Transverse colon (tissue), 4 donors: ENCODE data around the gene SKAP2. TPM values are rescaled to one million over a fixed set of nuclear protein-coding genes. Genes with fewer than 3 reads are reported as not detected.

ENCODE experiments used
- DNase-seq: peaks from one replicate; pipeline ENCODE4 v3.0.0-alpha.2; 2019
- H3K27ac ChIP-seq, 4 donors: fragments of 200-600 bp; sonication (generic); 2 replicates each; pipeline ENCODE4 v1.5.1; 2016 to 2018; ENCODE audit warnings: inconsistent platforms in 4 of 4
- H3K27me3 ChIP-seq: fragments of 200-600 bp; sonication (generic); 2 replicates; pipeline ENCODE4 v1.5.1; 2017; ENCODE audit warnings: inconsistent platforms
- H3K36me3 ChIP-seq, 4 donors: fragments of 200-600 bp; sonication (generic); 2 replicates each; pipeline ENCODE4 v1.5.1; 2017 to 2019; ENCODE audit warnings: inconsistent platforms in 4 of 4
- H3K4me1 ChIP-seq, 4 donors: fragments of 200-600 bp; sonication (generic); 2 replicates each; pipeline ENCODE4 v1.5.1; 2017 to 2020; ENCODE audit warnings: inconsistent platforms in 4 of 4
- H3K4me3 ChIP-seq, 4 donors: fragments of 200-600 bp; sonication (generic); 1 replicate in 1 of 4; 2 replicates in 3 of 4; pipeline versions ENCODE4 v1.5.1 to v1.6.1; 2017 to 2019; ENCODE audit warnings: inconsistent platforms in 4 of 4
- H3K9me3 ChIP-seq, 2 donors: fragments of 200-600 bp; sonication (generic); 2 replicates each; pipeline ENCODE4 v1.5.1; 2017 to 2019; ENCODE audit warnings: inconsistent platforms in 2 of 2
- EP300 ChIP-seq: sonication (generic); formaldehyde crosslinking; IDR thresholded peaks from one replicate; pipeline ENCODE4 v1.6.1; 2017; ENCODE audit warnings: antibody characterized with exemption, low read depth
- POLR2A ChIP-seq: fragments of 450-650 bp; IDR thresholded peaks from one replicate; pipeline ENCODE4 v1.6.1; 2016; ENCODE audit warnings: antibody characterized with exemption, mild to moderate bottlenecking, moderate library complexity
- POLR2AphosphoS5 ChIP-seq, 3 donors: sonication (generic); formaldehyde crosslinking; IDR thresholded peaks; one replicate each; pipeline ENCODE4 v1.6.1; 2016; ENCODE audit warnings: antibody characterized with exemption in 3 of 3
- WGBS, 2 donors: methylation state at CpG; one replicate each; pipeline ENCODE4 v1.1.5; 2018; ENCODE audit warnings: low coverage in 1 of 2; 5-methylcytosine and 5-hydroxymethylcytosine counted together
- in situ Hi-C, 4 donors: fragments of 200-750 bp; cut with MboI; loops; one replicate each; pipeline versions ENCODE4 v1.15.0 to v1.15.1; 2017; ENCODE audit warnings: low sequenced_read_pairs in 3 of 4, low pct_ligation_motif_present in 1 of 4, low pct_unique_long_range_greater_than_20kb in 1 of 4
- intact Hi-C: fragments of 100-400 bp; cut with DNase I; formaldehyde crosslinking; loops from one replicate; pipeline ENCODE4 v1.15.1; 2023; ENCODE audit warnings: low total_unique reads
- total RNA-seq, 4 donors: library from RNA; depleted of rRNA; stranded (reverse); fragments of >200 nt; gene quantifications; one replicate each; pipeline ENCODE4 v1.1.0, GENCODE V29; 2016
- TF ChIP-seq, protein P1 (sequence below), 5 experiments: fragments of 200-600 bp in 3 of 5; fragments of 450-650 bp in 2 of 5; sonication (generic) in 3 of 5; IDR thresholded peaks; 1 replicate in 2 of 5; 2 replicates in 3 of 5; pipeline ENCODE4 v1.5.1; 2016 to 2017; ENCODE audit warnings: antibody characterized with exemption in 5 of 5, inconsistent platforms in 3 of 5, mild to moderate bottlenecking in 2 of 5, moderate library complexity in 1 of 5

SKAP2 gene
- total RNA-seq, 4 donors from 2014 or later, result 2.6 to 35.2 (median 23.8) TPM

GRCh38 chr7:26675143-26675887 lies 189.1 kb downstream of the SKAP2 start:
- in situ Hi-C loops (loop anchor here in 1 of 4 donors (10.0 kb wide), 1 partner anchor 301 kb away; no protein-coding TSS in a partner anchor), intact Hi-C loops (no loop called here)
- Histone ChIP-seq H3K9me3 (no peaks in the 10 kb centered on the region), H3K4me1 (no peaks in the 10 kb centered on the region), H3K27ac (no peak overlapping the region), H3K36me3 (no peaks in the 10 kb centered on the region), H3K27me3 (no peaks in the 10 kb centered on the region), H3K4me3 (no peak overlapping the region)
- DNase-seq, result no peak
- TF ChIP-seq, protein P1, sequence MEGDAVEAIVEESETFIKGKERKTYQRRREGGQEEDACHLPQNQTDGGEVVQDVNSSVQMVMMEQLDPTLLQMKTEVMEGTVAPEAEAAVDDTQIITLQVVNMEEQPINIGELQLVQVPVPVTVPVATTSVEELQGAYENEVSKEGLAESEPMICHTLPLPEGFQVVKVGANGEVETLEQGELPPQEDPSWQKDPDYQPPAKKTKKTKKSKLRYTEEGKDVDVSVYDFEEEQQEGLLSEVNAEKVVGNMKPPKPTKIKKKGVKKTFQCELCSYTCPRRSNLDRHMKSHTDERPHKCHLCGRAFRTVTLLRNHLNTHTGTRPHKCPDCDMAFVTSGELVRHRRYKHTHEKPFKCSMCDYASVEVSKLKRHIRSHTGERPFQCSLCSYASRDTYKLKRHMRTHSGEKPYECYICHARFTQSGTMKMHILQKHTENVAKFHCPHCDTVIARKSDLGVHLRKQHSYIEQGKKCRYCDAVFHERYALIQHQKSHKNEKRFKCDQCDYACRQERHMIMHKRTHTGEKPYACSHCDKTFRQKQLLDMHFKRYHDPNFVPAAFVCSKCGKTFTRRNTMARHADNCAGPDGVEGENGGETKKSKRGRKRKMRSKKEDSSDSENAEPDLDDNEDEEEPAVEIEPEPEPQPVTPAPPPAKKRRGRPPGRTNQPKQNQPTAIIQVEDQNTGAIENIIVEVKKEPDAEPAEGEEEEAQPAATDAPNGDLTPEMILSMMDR (IDR thresholded peaks at IDR 0.05), result no peak
- TF ChIP-seq EP300 (no peak), POLR2A (no peak), POLR2AphosphoS5 (IDR thresholded peaks at IDR 0.05) (no peak)
- 96 to 100% methylated on average over 4 of the region's 4 CpGs for WGBS, 2 donors

DNA sequence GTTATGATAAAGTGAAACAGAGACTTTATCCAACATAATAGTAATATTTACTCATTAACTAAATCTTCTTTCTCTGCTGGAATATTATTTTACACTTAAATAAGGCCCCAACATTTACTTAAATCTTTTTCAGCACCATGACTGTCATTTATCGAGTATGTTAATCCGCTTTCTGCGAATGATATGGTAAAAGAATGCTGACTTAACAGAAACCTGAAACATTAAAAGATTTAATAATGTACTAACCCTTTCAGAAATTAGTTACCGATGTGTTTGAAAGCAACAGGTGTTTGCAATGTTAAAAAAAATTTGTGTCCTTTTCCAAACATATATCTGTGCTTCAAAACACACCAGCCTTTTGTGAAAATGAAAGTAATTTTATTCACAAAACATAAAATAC lies 190.5 kb downstream of the SKAP2 start:
- H3K27ac ChIP-seq, result no peak overlapping the region
- WGBS, 2 donors, result 87 to 95% methylated on average over 4 of the region's 4 CpGs
- no peaks in the 10 kb centered on the region for H3K9me3 ChIP-seq
- H3K27me3 ChIP-seq, result no peaks in the 10 kb centered on the region
- no peaks in the 10 kb centered on the region for H3K4me1 ChIP-seq
- no peak for DNase-seq
- TF ChIP-seq, protein P1 (IDR thresholded peaks at IDR 0.05), result no peak
- no peak for TF ChIP-seq POLR2A
- H3K36me3 ChIP-seq, result no peaks in the 10 kb centered on the region
- intact Hi-C loops (no loop called here), in situ Hi-C loops (loop anchor here (5.0 to 25.0 kb wide), 4 partner anchors 299 to 787 kb away; no protein-coding TSS in a partner anchor)
- H3K4me3 ChIP-seq, result no peak overlapping the region

DNA sequence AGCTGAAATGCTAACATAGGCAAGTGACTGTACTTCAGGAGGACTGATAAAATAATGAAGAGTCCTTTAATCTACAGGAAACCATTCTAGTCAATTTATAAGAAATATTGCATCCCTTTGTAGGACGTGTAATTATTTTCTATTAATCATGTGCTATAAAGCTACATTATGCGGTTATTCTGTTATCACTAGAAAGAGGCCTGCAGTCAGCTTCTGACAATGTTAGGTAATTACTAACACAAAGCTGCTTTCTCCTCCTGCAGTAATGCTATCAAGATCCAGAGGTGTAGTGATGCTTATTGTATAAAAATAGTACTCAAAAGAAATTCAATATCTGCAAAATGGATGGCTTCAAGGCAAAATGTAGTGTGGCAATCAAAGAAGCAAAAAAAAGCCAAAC lies 191.1 kb downstream of the SKAP2 start:
- Histone ChIP-seq H3K27ac (no peak overlapping the region), H3K36me3 (no peaks in the 10 kb centered on the region), H3K9me3 (no peaks in the 10 kb centered on the region), H3K27me3 (no peaks in the 10 kb centered on the region), H3K4me1 (no peaks in the 10 kb centered on the region), H3K4me3 (no peak overlapping the region)
- 81 to 88% methylated on average over 2 of the region's 2 CpGs for WGBS, 2 donors
- in situ Hi-C loops, result loop anchor here (5.0 to 25.0 kb wide), 4 partner anchors 298 to 786 kb away; no protein-coding TSS in a partner anchor
- DNase-seq, result no peak
- no peak for TF ChIP-seq EP300
- TF ChIP-seq POLR2A, result no peak
- TF ChIP-seq, protein P1 (IDR thresholded peaks at IDR 0.05), result no peak
- no peak for TF ChIP-seq POLR2AphosphoS5 (IDR thresholded peaks at IDR 0.05)
- intact Hi-C loops, result no loop called here

- in situ Hi-C loops, result loop anchor here (5.0 to 25.0 kb wide), 4 partner anchors 296 to 784 kb away; no protein-coding TSS in a partner anchor
Observed at GRCh38 chr7:26670841-26671240, 193.5 kb downstream of the SKAP2 start.

More at GRCh38 chr7:26670841-26671240, 193.5 kb downstream of the SKAP2 start:
- H3K36me3 ChIP-seq, result no peaks in the 10 kb centered on the region
- H3K4me3 ChIP-seq, result no peak overlapping the region
- DNase-seq, result no peak
- WGBS, 2 donors, result 68 to 84% methylated on average over 2 of the region's 2 CpGs
- no peaks in the 10 kb centered on the region for H3K9me3 ChIP-seq
- H3K4me1 ChIP-seq, result peaks cover 0 to 8% (median 0%) of the 10 kb centered on the region in 4 donors
- H3K27me3 ChIP-seq, result no peaks in the 10 kb centered on the region
- no peak overlapping the region for H3K27ac ChIP-seq
- no peak for TF ChIP-seq POLR2A
- no peak for TF ChIP-seq EP300
- TF ChIP-seq, protein P1 (IDR thresholded peaks at IDR 0.05), result no peak
- no peak for TF ChIP-seq POLR2AphosphoS5 (IDR thresholded peaks at IDR 0.05)
- intact Hi-C loops, result no loop called here
